Left forelimb (tissue), 1 donor: ENCODE results near the gene LIPA.

Source experiments
- DNase-seq: peaks from one replicate; pipeline ENCODE4 v3.0.0-alpha.2; 2018; ENCODE audit warnings: low spot score

The LIPA gene

GRCh38 chr10:89164920-89165319 is 86.7 kb downstream of the LIPA start:
- DNase-seq: no peak

GRCh38 chr10:89164080-89164479 is 87.5 kb downstream of the LIPA start:
- no peak for DNase-seq
